ENCODE data around the gene B3GALT6.

B3GALT6 gene

DNA sequence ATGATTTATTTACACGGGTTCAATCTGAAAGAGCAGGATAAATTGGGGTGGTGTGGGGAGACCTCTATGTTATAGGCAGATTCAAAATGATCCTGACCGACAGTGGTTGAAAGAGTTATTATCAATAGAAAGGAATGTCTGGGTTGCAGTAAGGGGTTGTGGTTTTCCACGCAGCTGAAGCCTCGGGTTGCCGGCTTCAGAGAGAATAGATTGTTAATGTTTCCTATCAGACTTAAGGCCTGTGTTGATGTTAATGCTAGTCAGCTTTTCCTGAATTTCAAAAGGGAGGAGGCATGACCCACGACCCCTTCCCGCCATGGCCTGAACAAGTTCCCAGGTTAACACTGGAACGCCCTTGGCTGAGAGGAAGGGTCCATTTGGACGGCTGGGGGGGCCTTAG, 43.8 kb downstream of the B3GALT6 start:
- H3K27me3 ChIP-seq (ENCODE audit: insufficient read depth, poor library complexity, severe bottlenecking) = no peaks in the 10 kb centered on the region

DNA sequence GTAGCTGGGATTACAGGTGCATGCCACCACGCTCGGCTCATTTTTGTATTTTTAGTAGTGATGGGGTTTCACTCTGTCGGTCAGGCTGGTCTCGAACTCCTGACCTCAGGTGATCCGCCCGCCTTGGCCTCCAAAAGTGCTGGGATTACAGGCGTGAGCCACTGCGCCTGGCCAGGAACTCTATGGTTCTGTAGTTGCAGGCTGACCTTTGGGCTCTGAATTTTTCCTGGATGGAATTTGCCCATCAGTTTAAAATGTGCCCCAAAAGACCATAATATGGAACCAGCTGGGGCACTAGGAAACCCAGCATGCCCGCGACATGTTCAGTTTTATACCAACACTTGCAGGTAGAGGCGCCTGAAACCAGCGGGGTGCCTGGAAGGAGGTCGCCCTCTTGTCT, 46.6 kb downstream of the B3GALT6 start:
- Histone ChIP-seq H3K4me3 (replicated peaks; ENCODE audit: insufficient read depth, low read length) (no peak overlapping the region), H3K27ac (replicated peaks) (no peak overlapping the region), H3K27me3 (ENCODE audit: insufficient read depth, poor library complexity, severe bottlenecking) (no peaks in the 10 kb centered on the region)
- TF ChIP-seq SPI1 (IDR thresholded peaks at IDR 0.05; ENCODE audit: borderline replicate concordance, low read depth) = no peak
- TF ChIP-seq GABPA (IDR thresholded peaks at IDR 0.05; ENCODE audit: low read depth) = no peak
- TF ChIP-seq, protein P1, sequence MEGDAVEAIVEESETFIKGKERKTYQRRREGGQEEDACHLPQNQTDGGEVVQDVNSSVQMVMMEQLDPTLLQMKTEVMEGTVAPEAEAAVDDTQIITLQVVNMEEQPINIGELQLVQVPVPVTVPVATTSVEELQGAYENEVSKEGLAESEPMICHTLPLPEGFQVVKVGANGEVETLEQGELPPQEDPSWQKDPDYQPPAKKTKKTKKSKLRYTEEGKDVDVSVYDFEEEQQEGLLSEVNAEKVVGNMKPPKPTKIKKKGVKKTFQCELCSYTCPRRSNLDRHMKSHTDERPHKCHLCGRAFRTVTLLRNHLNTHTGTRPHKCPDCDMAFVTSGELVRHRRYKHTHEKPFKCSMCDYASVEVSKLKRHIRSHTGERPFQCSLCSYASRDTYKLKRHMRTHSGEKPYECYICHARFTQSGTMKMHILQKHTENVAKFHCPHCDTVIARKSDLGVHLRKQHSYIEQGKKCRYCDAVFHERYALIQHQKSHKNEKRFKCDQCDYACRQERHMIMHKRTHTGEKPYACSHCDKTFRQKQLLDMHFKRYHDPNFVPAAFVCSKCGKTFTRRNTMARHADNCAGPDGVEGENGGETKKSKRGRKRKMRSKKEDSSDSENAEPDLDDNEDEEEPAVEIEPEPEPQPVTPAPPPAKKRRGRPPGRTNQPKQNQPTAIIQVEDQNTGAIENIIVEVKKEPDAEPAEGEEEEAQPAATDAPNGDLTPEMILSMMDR (IDR thresholded peaks at IDR 0.05; ENCODE audit: insufficient read depth, low read length) = no peak
- TF ChIP-seq POLR2AphosphoS5 (IDR thresholded peaks at IDR 0.05; ENCODE audit: low read depth) = no peak
- TF ChIP-seq, protein P2, sequence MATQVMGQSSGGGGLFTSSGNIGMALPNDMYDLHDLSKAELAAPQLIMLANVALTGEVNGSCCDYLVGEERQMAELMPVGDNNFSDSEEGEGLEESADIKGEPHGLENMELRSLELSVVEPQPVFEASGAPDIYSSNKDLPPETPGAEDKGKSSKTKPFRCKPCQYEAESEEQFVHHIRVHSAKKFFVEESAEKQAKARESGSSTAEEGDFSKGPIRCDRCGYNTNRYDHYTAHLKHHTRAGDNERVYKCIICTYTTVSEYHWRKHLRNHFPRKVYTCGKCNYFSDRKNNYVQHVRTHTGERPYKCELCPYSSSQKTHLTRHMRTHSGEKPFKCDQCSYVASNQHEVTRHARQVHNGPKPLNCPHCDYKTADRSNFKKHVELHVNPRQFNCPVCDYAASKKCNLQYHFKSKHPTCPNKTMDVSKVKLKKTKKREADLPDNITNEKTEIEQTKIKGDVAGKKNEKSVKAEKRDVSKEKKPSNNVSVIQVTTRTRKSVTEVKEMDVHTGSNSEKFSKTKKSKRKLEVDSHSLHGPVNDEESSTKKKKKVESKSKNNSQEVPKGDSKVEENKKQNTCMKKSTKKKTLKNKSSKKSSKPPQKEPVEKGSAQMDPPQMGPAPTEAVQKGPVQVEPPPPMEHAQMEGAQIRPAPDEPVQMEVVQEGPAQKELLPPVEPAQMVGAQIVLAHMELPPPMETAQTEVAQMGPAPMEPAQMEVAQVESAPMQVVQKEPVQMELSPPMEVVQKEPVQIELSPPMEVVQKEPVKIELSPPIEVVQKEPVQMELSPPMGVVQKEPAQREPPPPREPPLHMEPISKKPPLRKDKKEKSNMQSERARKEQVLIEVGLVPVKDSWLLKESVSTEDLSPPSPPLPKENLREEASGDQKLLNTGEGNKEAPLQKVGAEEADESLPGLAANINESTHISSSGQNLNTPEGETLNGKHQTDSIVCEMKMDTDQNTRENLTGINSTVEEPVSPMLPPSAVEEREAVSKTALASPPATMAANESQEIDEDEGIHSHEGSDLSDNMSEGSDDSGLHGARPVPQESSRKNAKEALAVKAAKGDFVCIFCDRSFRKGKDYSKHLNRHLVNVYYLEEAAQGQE (IDR thresholded peaks at IDR 0.05; ENCODE audit: insufficient replicate concordance, low read depth) = no peak
- DNase-seq (ENCODE audit: low read depth in 1 of 2, low spot score in 1 of 2) = no peak

More for the DNA sequence above, 43.8 kb downstream of the B3GALT6 start:
- H3K4me3 ChIP-seq (replicated peaks; ENCODE audit: insufficient read depth, low read length) = no peak overlapping the region
- no peak overlapping the region for H3K27ac ChIP-seq (replicated peaks)
- no peak for DNase-seq (ENCODE audit: low read depth in 1 of 2, low spot score in 1 of 2)
- TF ChIP-seq GABPA (IDR thresholded peaks at IDR 0.05; ENCODE audit: low read depth) = no peak
- TF ChIP-seq, protein P2 (IDR thresholded peaks at IDR 0.05; ENCODE audit: insufficient replicate concordance, low read depth) = no peak
- TF ChIP-seq SPI1 (IDR thresholded peaks at IDR 0.05; ENCODE audit: borderline replicate concordance, low read depth) = no peak
- TF ChIP-seq POLR2AphosphoS5 (IDR thresholded peaks at IDR 0.05; ENCODE audit: low read depth) = no peak
- TF ChIP-seq, protein P1 (IDR thresholded peaks at IDR 0.05; ENCODE audit: insufficient read depth, low read length) = no peak

DNA sequence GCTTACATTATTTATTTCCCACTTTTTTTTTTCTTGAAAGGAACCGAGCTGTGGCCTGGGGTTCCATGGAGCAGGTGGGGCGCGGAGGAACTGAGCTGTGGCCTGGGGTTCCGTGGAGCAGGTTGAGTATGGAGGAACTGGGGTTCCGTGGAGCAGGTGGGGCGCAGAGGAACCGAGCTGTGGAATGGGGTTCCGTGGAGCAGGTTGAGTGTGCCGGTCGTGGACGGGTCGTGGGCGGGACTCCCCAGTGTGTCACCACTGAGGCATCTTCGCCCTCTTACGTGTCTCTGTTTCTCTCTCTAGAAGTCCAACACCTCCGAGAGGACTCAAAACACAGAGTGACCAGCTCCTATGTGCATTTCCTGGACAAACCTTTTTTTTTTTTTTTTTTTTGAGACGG, 47.0 kb downstream of the B3GALT6 start:
- no peak for TF ChIP-seq POLR2AphosphoS5 (IDR thresholded peaks at IDR 0.05; ENCODE audit: low read depth)
- TF ChIP-seq, protein P1 (IDR thresholded peaks at IDR 0.05; ENCODE audit: insufficient read depth, low read length) = no peak
- TF ChIP-seq SPI1 (IDR thresholded peaks at IDR 0.05; ENCODE audit: borderline replicate concordance, low read depth) = no peak
- TF ChIP-seq GABPA (IDR thresholded peaks at IDR 0.05; ENCODE audit: low read depth) = no peak
- TF ChIP-seq, protein P2 (IDR thresholded peaks at IDR 0.05; ENCODE audit: insufficient replicate concordance, low read depth) = no peak
- DNase-seq (ENCODE audit: low read depth in 1 of 2, low spot score in 1 of 2) = no peak
- Histone ChIP-seq H3K4me3 (replicated peaks; ENCODE audit: insufficient read depth, low read length) (no peak overlapping the region), H3K27ac (replicated peaks) (no peak overlapping the region), H3K27me3 (ENCODE audit: insufficient read depth, poor library complexity, severe bottlenecking) (no peaks in the 10 kb centered on the region)

Data from HL-60 (cell line).